Measurements from ENCODE around the gene ORC1.

DNA sequence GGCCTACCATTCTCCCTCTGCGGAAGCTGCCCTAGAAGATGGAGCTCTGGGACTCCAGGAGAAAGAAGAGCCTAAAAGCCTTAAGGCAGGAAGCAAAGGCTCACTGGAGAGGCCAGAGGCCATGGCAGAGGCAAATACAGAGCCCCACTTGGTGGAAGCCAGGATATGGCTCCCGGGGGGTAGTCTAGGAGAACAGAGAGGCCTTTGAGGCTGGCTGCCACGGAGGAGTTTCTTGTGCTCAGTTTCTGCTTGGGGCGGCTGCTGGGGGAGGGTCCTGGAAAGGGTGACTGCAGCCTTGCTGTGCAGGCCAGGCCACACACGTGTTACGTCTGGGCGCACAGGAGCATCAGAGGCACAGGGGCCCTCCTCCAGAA, 43.6 kb downstream of the ORC1 start:
- TF ChIP-seq CREB1 (IDR thresholded peaks at IDR 0.05) (no peak), RAD21 (IDR thresholded peaks at IDR 0.05 in 1 of 2, conservative IDR thresholded peaks at IDR 0.05 in 1 of 2; ENCODE audit: low read depth in 2 of 2, low read length in 2 of 2) (no peak), TCF12 (IDR thresholded peaks at IDR 0.05; ENCODE audit: low read depth, low read length) (no peak), SP1 (IDR thresholded peaks at IDR 0.05; ENCODE audit: low read depth, low read length) (no peak), KDM1A (IDR thresholded peaks at IDR 0.05; ENCODE audit: borderline replicate concordance, low read length) (no peak), FOSL1 (IDR thresholded peaks at IDR 0.05; ENCODE audit: insufficient read depth, low read depth, low read length) (no peak), KDM5A (IDR thresholded peaks at IDR 0.05; ENCODE audit: low read length) (no peak), JUND (IDR thresholded peaks at IDR 0.05; ENCODE audit: low read length) (no peak), SP4 (IDR thresholded peaks at IDR 0.05; ENCODE audit: low read length) (no peak)
- TF ChIP-seq, protein P1, sequence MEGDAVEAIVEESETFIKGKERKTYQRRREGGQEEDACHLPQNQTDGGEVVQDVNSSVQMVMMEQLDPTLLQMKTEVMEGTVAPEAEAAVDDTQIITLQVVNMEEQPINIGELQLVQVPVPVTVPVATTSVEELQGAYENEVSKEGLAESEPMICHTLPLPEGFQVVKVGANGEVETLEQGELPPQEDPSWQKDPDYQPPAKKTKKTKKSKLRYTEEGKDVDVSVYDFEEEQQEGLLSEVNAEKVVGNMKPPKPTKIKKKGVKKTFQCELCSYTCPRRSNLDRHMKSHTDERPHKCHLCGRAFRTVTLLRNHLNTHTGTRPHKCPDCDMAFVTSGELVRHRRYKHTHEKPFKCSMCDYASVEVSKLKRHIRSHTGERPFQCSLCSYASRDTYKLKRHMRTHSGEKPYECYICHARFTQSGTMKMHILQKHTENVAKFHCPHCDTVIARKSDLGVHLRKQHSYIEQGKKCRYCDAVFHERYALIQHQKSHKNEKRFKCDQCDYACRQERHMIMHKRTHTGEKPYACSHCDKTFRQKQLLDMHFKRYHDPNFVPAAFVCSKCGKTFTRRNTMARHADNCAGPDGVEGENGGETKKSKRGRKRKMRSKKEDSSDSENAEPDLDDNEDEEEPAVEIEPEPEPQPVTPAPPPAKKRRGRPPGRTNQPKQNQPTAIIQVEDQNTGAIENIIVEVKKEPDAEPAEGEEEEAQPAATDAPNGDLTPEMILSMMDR (IDR thresholded peaks at IDR 0.05; ENCODE audit: control extremely low read depth in 1 of 3, insufficient read depth in 1 of 3, low read depth in 1 of 3, low read length in 3 of 3), result no peak
- TF ChIP-seq, protein P2, sequence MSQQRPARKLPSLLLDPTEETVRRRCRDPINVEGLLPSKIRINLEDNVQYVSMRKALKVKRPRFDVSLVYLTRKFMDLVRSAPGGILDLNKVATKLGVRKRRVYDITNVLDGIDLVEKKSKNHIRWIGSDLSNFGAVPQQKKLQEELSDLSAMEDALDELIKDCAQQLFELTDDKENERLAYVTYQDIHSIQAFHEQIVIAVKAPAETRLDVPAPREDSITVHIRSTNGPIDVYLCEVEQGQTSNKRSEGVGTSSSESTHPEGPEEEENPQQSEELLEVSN (IDR thresholded peaks at IDR 0.05), result no peak
